ENCODE data around the gene TMEM163. TPM values are rescaled to one million over a fixed set of nuclear protein-coding genes. Genes with fewer than 3 reads are reported as not detected.
"Not testable (repeated sequence)": the region's sequence is repeated elsewhere in the genome, so short reads cannot be mapped to it uniquely, and the experiment has no call there.

Gene TMEM163
- total RNA-seq, 4 donors from 2014 or later: not detected

GRCh38 chr2:134512734-134513464 lies 205.9 kb downstream of the TMEM163 start:
- Histone ChIP-seq H3K27me3 (no peaks in the 10 kb centered on the region), H3K36me3 (no peaks in the 10 kb centered on the region), H3K27ac (no peak overlapping the region), H3K4me3 (no peak overlapping the region), H3K9me3 (no peaks in the 10 kb centered on the region), H3K4me1 (no peaks in the 10 kb centered on the region)
- no peak for DNase-seq (ENCODE audit: low spot score in 2 of 2)
- 76 to 83% methylated on average over 4 of the region's 4 CpGs for WGBS, 2 donors
- no peak for TF ChIP-seq EP300 (IDR thresholded peaks at IDR 0.05)
- TF ChIP-seq CTCF (IDR thresholded peaks at IDR 0.05): no peak
- no peak for TF ChIP-seq POLR2A (IDR thresholded peaks at IDR 0.05)

GRCh38 chr2:134508391-134508790 lies 210.4 kb downstream of the TMEM163 start:
- Histone ChIP-seq H3K4me3 (no peak overlapping the region), H3K9me3 (no peaks in the 10 kb centered on the region), H3K27me3 (no peaks in the 10 kb centered on the region), H3K27ac (no peak overlapping the region), H3K4me1 (no peaks in the 10 kb centered on the region), H3K36me3 (no peaks in the 10 kb centered on the region)
- no peak for TF ChIP-seq POLR2A (IDR thresholded peaks at IDR 0.05)
- TF ChIP-seq EP300 (IDR thresholded peaks at IDR 0.05): no peak
- no peak for TF ChIP-seq CTCF (IDR thresholded peaks at IDR 0.05)
- WGBS, 2 donors: 45 to 52% methylated on average over 4 of the region's 4 CpGs
- no peak for DNase-seq (ENCODE audit: low spot score in 2 of 2)

- no peak overlapping the region for H3K4me3 ChIP-seq
- WGBS, 2 donors: 67 to 95% methylated on average over 1 of the region's 1 CpG
Measured at GRCh38 chr2:134507697-134508096, 211.1 kb downstream of the TMEM163 start.

GRCh38 chr2:134507159-134507558 lies 211.6 kb downstream of the TMEM163 start:
- H3K27ac ChIP-seq; H3K36me3 ChIP-seq; H3K27me3 ChIP-seq; H3K4me1 ChIP-seq; DNase-seq (ENCODE audit: low spot score in 2 of 2); H3K4me3 ChIP-seq; H3K9me3 ChIP-seq: not testable (repeated sequence)
- WGBS, 2 donors: 95 to 98% methylated on average over 8 of the region's 8 CpGs

More at GRCh38 chr2:134507697-134508096, 211.1 kb downstream of the TMEM163 start:
- Histone ChIP-seq H3K27me3 (no peaks in the 10 kb centered on the region), H3K36me3 (no peaks in the 10 kb centered on the region), H3K4me1 (no peaks in the 10 kb centered on the region), H3K9me3 (no peaks in the 10 kb centered on the region), H3K27ac (no peak overlapping the region)
- no peak for DNase-seq (ENCODE audit: low spot score in 2 of 2)
- TF ChIP-seq CTCF (IDR thresholded peaks at IDR 0.05): no peak
- no peak for TF ChIP-seq POLR2A (IDR thresholded peaks at IDR 0.05)
- TF ChIP-seq EP300 (IDR thresholded peaks at IDR 0.05): no peak

GRCh38 chr2:134505446-134505845 lies 213.4 kb downstream of the TMEM163 start:
- 83 to 85% methylated on average over 9 of the region's 9 CpGs for WGBS, 2 donors
- Histone ChIP-seq H3K4me1 (no peaks in the 10 kb centered on the region), H3K27me3 (no peaks in the 10 kb centered on the region), H3K27ac (no peak overlapping the region), H3K4me3 (no peak overlapping the region), H3K9me3 (no peaks in the 10 kb centered on the region), H3K36me3 (no peaks in the 10 kb centered on the region)
- DNase-seq (ENCODE audit: low spot score in 2 of 2): no peak
- no peak for TF ChIP-seq EP300 (IDR thresholded peaks at IDR 0.05)
- no peak for TF ChIP-seq CTCF (IDR thresholded peaks at IDR 0.05)
- no peak for TF ChIP-seq POLR2A (IDR thresholded peaks at IDR 0.05)
